ENCODE measurements around the gene KLHL26.
"Not testable (repeated sequence)": the region's sequence is repeated elsewhere in the genome, so short reads cannot be mapped to it uniquely, and the experiment has no call there.

The KLHL26 gene

DNA sequence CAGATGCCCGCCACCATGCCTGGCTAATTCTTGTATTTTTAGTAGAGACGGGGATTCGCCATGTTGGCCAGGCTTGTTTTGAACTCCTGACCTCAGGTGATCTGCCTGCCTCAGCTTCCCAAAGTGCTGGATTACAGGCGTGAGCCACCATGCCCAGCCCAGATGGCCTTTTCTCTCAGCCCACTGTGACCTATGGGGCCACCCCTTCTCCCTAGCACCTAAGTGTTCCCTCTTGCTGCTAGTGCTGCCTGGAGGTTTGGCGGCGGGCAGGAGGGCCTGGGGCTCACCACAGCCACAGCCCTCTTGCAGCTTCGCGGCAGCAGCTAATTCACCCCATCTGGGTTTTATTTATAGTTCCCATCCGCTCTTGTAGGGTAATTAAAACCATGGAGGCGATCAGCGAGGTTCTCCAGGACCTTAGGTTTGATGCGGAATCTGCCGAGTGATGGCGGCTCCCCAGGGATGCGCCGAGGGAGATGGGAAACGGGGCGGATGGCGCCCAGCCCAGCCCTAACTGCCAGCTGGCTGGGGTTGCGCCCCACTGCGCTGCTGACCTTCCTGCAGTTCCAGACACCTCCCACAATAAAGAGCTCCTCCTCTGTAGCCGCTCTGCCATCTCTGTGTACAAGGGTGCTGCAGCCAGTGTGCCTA is 45.0 kb upstream of the KLHL26 start:
- Histone ChIP-seq H3K27ac (ENCODE audit: low read depth, low read length) (no peak overlapping the region), H3K79me2 (ENCODE audit: insufficient read depth, low read length) (no peaks in the 10 kb centered on the region), H2AFZ (ENCODE audit: low read depth, low read length, severe bottlenecking) (no peak overlapping the region), H3K27me3 (ENCODE audit: low read length) (no peaks in the 10 kb centered on the region), H3K9me3 (ENCODE audit: insufficient read depth, low read length) (no peaks in the 10 kb centered on the region), H3F3A (ENCODE audit: insufficient read depth) (peaks cover 11% of the 10 kb centered on the region), H3K4me2 (ENCODE audit: low read depth, low read length, poor library complexity, severe bottlenecking) (no peak overlapping the region), H3K4me3 (ENCODE audit: insufficient read depth, low read length, poor library complexity, severe bottlenecking) (no peak overlapping the region), H4K20me1 (ENCODE audit: low read depth, low read length) (no peaks in the 10 kb centered on the region), H3K9me2 (replicated peaks; ENCODE audit: insufficient read depth, low read length) (no peaks in the 10 kb centered on the region), H3K9ac (ENCODE audit: low read length) (no peak overlapping the region), H3K36me3 (ENCODE audit: low read length) (no peaks in the 10 kb centered on the region)
- no peak for TF ChIP-seq EZH2phosphoT487 (conservative IDR thresholded peaks at IDR 0.05; ENCODE audit: low read length)
- TF ChIP-seq, protein P1, sequence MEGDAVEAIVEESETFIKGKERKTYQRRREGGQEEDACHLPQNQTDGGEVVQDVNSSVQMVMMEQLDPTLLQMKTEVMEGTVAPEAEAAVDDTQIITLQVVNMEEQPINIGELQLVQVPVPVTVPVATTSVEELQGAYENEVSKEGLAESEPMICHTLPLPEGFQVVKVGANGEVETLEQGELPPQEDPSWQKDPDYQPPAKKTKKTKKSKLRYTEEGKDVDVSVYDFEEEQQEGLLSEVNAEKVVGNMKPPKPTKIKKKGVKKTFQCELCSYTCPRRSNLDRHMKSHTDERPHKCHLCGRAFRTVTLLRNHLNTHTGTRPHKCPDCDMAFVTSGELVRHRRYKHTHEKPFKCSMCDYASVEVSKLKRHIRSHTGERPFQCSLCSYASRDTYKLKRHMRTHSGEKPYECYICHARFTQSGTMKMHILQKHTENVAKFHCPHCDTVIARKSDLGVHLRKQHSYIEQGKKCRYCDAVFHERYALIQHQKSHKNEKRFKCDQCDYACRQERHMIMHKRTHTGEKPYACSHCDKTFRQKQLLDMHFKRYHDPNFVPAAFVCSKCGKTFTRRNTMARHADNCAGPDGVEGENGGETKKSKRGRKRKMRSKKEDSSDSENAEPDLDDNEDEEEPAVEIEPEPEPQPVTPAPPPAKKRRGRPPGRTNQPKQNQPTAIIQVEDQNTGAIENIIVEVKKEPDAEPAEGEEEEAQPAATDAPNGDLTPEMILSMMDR (IDR thresholded peaks at IDR 0.05; ENCODE audit: insufficient read depth, low read length, poor library complexity, severe bottlenecking): no peak

DNA sequence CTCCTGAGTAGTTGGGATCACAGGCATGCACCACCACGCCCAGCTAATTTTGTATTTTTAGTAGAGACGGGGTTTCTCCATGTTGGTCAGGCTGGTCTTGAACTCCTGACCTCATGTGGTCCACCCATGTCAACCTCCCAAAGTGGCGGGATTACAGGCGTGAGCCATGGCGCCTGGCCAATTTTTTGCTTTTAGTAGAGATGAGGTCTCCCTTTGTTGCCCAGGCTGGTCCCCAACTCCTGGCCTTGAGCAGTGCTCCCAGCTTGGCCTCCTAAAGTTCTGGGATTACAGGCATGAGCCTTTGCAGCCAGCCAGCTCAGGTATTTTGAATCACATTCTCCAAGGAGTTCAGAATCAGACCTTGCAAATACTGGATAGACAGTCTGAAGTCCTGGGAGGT is 44.1 kb upstream of the KLHL26 start:
- H3K4me2 ChIP-seq (ENCODE audit: low read depth, low read length, poor library complexity, severe bottlenecking); H3K36me3 ChIP-seq (ENCODE audit: low read length); H3K9ac ChIP-seq (ENCODE audit: low read length); H3K4me3 ChIP-seq (ENCODE audit: insufficient read depth, low read length, poor library complexity, severe bottlenecking); H2AFZ ChIP-seq (ENCODE audit: low read depth, low read length, severe bottlenecking); H3K79me2 ChIP-seq (ENCODE audit: insufficient read depth, low read length); H4K20me1 ChIP-seq (ENCODE audit: low read depth, low read length); H3K27me3 ChIP-seq (ENCODE audit: low read length); H3K9me3 ChIP-seq (ENCODE audit: insufficient read depth, low read length); H3K9me2 ChIP-seq (replicated peaks; ENCODE audit: insufficient read depth, low read length); H3K27ac ChIP-seq (ENCODE audit: low read depth, low read length): not testable (repeated sequence)
- H3F3A ChIP-seq (ENCODE audit: insufficient read depth): peaks cover 11% of the 10 kb centered on the region

DNA sequence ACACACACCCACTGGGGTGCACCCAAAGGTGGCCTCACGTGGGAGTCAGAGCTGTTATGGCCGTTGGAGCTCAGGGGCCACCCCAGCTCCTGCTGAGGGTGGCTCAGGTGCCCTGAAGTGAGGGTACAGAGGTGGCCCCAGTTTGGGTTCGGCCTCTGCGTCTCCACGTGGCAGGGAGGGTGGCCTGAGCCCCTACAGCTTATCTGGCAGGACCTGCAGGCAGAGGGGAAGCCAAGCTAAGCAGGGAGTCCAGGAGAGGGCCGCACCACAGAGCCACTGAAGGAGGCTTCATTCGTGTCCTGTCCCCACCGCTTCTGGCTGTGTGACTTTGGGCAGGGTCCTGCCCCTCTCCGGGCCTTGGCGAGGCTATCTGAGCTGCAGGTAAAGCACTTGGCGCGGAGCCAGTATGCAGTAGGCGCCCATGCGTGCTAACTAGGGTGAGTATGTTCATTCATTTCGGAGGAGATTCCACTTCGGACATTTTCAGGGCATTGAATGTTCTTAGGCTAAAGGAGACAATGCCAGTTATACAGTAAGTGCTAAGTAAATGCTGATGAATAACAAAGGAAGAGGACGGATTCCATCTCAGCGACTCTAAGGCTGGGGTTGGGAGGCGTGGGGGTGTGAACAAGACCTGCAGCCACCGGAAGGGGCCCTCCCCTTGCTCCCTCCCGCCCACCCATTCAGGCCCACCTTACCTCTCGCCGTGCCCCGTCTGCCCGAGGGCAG is 43.3 kb upstream of the KLHL26 start:
- Histone ChIP-seq H3K9me3 (ENCODE audit: insufficient read depth, low read length) (no peaks in the 10 kb centered on the region), H3K4me3 (ENCODE audit: insufficient read depth, low read length, poor library complexity, severe bottlenecking) (no peak overlapping the region), H4K20me1 (ENCODE audit: low read depth, low read length) (no peaks in the 10 kb centered on the region), H3K27me3 (ENCODE audit: low read length) (no peaks in the 10 kb centered on the region), H3K79me2 (ENCODE audit: insufficient read depth, low read length) (no peaks in the 10 kb centered on the region), H3F3A (ENCODE audit: insufficient read depth) (peaks cover 11% of the 10 kb centered on the region), H3K4me2 (ENCODE audit: low read depth, low read length, poor library complexity, severe bottlenecking) (peak overlapping the region; percentile 66), H3K9me2 (replicated peaks; ENCODE audit: insufficient read depth, low read length) (no peaks in the 10 kb centered on the region), H2AFZ (ENCODE audit: low read depth, low read length, severe bottlenecking) (no peak overlapping the region), H3K27ac (ENCODE audit: low read depth, low read length) (no peak overlapping the region), H3K9ac (ENCODE audit: low read length) (peak overlapping the region; percentile 42; the same call in 1 of the 2 replicates), H3K36me3 (ENCODE audit: low read length) (no peaks in the 10 kb centered on the region)
- TF ChIP-seq, protein P1 (IDR thresholded peaks at IDR 0.05; ENCODE audit: insufficient read depth, low read length, poor library complexity, severe bottlenecking): no peak
- no peak for TF ChIP-seq EZH2phosphoT487 (conservative IDR thresholded peaks at IDR 0.05; ENCODE audit: low read length)

Measured in SU-DHL-6 (cell line).